ENCODE results near the gene HOXC13. TPM values are rescaled to one million over a fixed set of nuclear protein-coding genes. Genes with fewer than 3 reads are reported as not detected.

HOXC13 gene
- total RNA-seq, 1 donor from 2014 or later = not detected

GRCh38 chr12:53970451-53970850 lies 31.8 kb downstream of the HOXC13 start:
- DNase-seq (ENCODE audit: low spot score) = no peak

- DNase-seq (ENCODE audit: low spot score) = no peak
Measured at GRCh38 chr12:53971129-53971528, 32.5 kb downstream of the HOXC13 start.

- no peak for DNase-seq (ENCODE audit: low spot score)
Measured at GRCh38 chr12:53971686-53972085, 33.1 kb downstream of the HOXC13 start.

- no peak for DNase-seq (ENCODE audit: low spot score)
Measured at GRCh38 chr12:53972152-53972702, 33.6 kb downstream of the HOXC13 start.

GRCh38 chr12:53972722-53973235 lies 34.1 kb downstream of the HOXC13 start, which contains the start of gene HOXC11:
Gene HOXC11, plus strand, starts transcription at chr12:53973126. Its CDS starts 116 bp downstream, at chr12:53973242.
- no peak for DNase-seq (ENCODE audit: low spot score)

GRCh38 chr12:53973236-53974042 lies 34.8 kb downstream of the HOXC13 start:
- no peak for DNase-seq (ENCODE audit: low spot score)

GRCh38 chr12:53974084-53975063 lies 35.7 kb downstream of the HOXC13 start, which contains the start of gene HOTAIR:
Gene HOTAIR, minus strand, starts transcription at chr12:53974954.
- DNase-seq (ENCODE audit: low spot score) = no peak

- DNase-seq (ENCODE audit: low spot score) = no peak
Measured at GRCh38 chr12:53975064-53975471, 36.4 kb downstream of the HOXC13 start.

- no peak for DNase-seq (ENCODE audit: low spot score)
Measured at GRCh38 chr12:53975479-53976152, 37.0 kb downstream of the HOXC13 start.

GRCh38 chr12:53976172-53976822 lies 37.7 kb downstream of the HOXC13 start:
- DNase-seq (ENCODE audit: low spot score) = no peak

GRCh38 chr12:53976823-53977595 lies 38.4 kb downstream of the HOXC13 start:
- DNase-seq (ENCODE audit: low spot score) = no peak

GRCh38 chr12:53977596-53978445 lies 39.2 kb downstream of the HOXC13 start:
- DNase-seq (ENCODE audit: low spot score) = no peak

- no peak for DNase-seq (ENCODE audit: low spot score)
Measured at GRCh38 chr12:53978477-53979356, 40.1 kb downstream of the HOXC13 start.

- DNase-seq (ENCODE audit: low spot score) = no peak
Measured at GRCh38 chr12:53980104-53980801, 41.6 kb downstream of the HOXC13 start.

GRCh38 chr12:53980802-53981496 lies 42.3 kb downstream of the HOXC13 start:
- DNase-seq (ENCODE audit: low spot score) = no peak
